Activated naive CD4-positive, alpha-beta T cell treated with anti-CD3 and anti-CD28 coated beads, Interleukin-2, amount 50 U/mL, for 72 hours (primary cell): ENCODE data around the gene TBRG4. TPM values are rescaled to one million over a fixed set of nuclear protein-coding genes. Genes with fewer than 3 reads are reported as not detected.

Source experiments
- ATAC-seq, 2 donors: fragments of 150-1000 bp; cut with Tn5 transposase; 2 replicates each; pipeline ENCODE4 v1.10.0; 2021; ENCODE audit warnings: mild to moderate bottlenecking in 2 of 2, moderate library complexity in 2 of 2
- DNase-seq, 2 donors: peaks; one replicate each; pipeline ENCODE4 v3.0.0; 2021 to 2022; ENCODE audit warnings: low spot score in 2 of 2
- H3K27ac Mint-ChIP-seq, 2 donors: one replicate each; pipeline ENCODE4 v1.8.0; 2022; ENCODE audit warnings: mild to moderate bottlenecking in 2 of 2, mixed read lengths in 2 of 2
- H3K36me3 Mint-ChIP-seq, 2 donors: one replicate each; pipeline ENCODE4 v1.8.0; 2022; ENCODE audit warnings: mixed read lengths in 2 of 2
- H3K9me3 Mint-ChIP-seq, 2 donors: one replicate each; pipeline ENCODE4 v1.8.0; 2022; ENCODE audit warnings: mixed read lengths in 2 of 2
- total RNA-seq, 2 donors: library from RNA; stranded (reverse); gene quantifications; one replicate each; pipeline ENCODE4 v1.2.3, GENCODE V29; 2022

TBRG4 gene
- total RNA-seq, 2 donors from 2014 or later, result 138 to 184 TPM

GRCh38 chr7:45105588-45106188, 5.8 kb downstream of the TBRG4 start:
- no peaks in the 10 kb centered on the region for H3K9me3 Mint-ChIP-seq
- ATAC-seq (peak; percentile 9 to 18), DNase-seq (no peak)
- H3K36me3 Mint-ChIP-seq, result peaks cover 25 to 30% of the 10 kb centered on the region in 2 donors
- H3K27ac Mint-ChIP-seq, result peak overlapping the region in 1 of 2 donors; percentile 68

GRCh38 chr7:45104844-45105587, 6.5 kb downstream of the TBRG4 start:
- H3K27ac Mint-ChIP-seq, result peak overlapping the region in 1 of 2 donors; percentile 68
- DNase-seq (no peak), ATAC-seq (no peak)
- H3K36me3 Mint-ChIP-seq, result peaks cover 19 to 23% of the 10 kb centered on the region in 2 donors
- no peaks in the 10 kb centered on the region for H3K9me3 Mint-ChIP-seq

DNA sequence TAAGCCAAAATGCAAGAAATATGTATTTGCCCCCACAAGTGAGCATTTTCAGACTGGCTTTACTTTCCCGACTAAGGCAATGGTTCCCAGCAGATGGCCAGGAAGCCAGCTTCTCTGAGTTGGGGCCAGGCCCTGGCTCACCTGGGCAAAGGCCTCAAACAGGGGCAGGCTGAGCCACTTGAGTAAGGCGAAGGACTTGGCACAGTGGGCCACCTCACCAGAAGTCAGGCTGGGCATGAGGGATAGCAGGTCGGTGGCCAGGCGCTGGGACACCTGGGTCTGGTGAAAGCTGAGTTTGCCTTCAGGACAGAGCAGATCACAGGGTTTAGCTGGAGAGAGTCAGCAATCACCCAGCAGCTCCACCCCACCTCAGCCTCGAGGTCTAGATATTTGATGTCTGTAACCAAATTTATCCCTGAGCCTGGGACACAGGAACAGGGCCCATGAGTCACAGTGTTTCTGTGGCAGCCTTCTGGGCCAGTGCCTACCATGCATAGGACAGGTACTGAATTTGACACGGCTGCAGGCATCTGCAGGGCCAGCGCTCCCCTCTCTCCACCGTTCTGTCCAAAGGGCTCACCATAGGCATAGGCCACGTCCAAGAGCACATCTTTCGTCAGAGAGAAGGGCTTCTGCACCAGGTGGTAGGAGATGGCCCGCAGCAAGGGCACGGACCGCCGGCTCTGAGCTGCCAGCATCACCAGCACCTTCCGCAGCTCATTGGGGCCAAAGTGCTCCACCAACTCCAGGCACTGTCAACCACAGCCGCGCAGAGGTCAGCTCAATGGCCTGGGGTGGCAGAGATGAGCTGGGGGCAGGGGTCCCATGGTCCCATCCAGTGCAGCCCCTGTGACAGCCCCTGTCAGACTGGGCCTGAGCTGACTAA, 7.3 kb downstream of the TBRG4 start:
- H3K36me3 Mint-ChIP-seq, result peaks cover 17 to 20% of the 10 kb centered on the region in 2 donors
- ATAC-seq (peak; percentile 14 to 55), DNase-seq (no peak)
- H3K9me3 Mint-ChIP-seq, result no peaks in the 10 kb centered on the region
- no peak overlapping the region for H3K27ac Mint-ChIP-seq

DNA sequence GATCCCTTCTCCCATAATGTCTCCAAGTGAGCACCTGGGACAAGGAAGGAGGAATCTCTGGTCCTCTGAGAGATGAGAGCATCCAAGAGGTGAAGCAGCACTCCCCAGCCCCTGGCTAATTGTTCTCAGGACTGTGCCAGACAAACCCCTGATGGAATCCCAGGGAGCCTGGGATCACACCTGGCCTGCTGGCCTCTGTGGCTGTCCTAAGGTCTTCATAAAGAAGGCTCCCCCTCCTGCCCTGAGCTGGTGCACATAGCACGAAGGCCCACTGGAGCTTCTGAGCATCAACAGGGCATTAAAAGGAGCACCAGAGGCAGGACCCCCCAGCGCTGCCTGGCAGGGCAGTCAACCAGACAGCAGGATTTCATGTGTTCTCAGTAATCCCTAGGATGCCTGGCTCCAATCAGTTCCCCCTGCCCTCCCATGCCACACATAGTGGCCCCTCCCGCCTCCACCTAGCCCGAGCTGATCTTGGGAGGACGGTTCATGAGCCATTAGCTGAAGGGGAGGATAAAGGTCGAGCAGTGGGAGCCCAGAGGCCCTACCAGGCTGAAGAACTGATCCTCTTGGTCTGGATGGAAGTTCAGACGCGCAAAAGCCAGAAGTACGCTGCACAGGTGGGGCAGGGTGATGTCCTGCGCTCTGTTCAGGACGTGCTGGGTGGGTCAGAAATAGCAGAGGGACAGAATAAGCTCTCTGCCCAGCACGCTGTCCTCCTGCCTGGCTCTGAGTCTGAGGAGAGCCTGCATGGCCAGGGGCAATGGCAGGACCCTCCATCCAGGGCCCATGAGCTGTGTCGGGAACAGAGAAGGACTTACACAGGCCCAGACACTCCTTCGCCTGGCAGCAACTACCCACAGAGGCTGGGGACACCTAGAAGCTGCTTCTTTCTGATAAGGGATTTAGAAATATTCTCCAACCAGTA, 8.4 kb downstream of the TBRG4 start:
- DNase-seq, result no peak
- Mint-ChIP-seq H3K27ac (peak overlapping the region in 1 of 2 donors; percentile 50), H3K36me3 (peaks cover 8 to 11% of the 10 kb centered on the region in 2 donors), H3K9me3 (no peaks in the 10 kb centered on the region)
- no peak for ATAC-seq

- DNase-seq (no peak), ATAC-seq (no peak)
- Mint-ChIP-seq H3K36me3 (peaks cover 0 to 6% of the 10 kb centered on the region in 2 donors), H3K9me3 (no peaks in the 10 kb centered on the region), H3K27ac (no peak overlapping the region)
Measured at GRCh38 chr7:45101748-45102147, 9.7 kb downstream of the TBRG4 start.

- Mint-ChIP-seq H3K9me3 (no peaks in the 10 kb centered on the region), H3K36me3 (peaks cover 0 to 6% of the 10 kb centered on the region in 2 donors), H3K27ac (peak overlapping the region in 1 of 2 donors; percentile 66)
- ATAC-seq (no peak), DNase-seq (peak in 1 of 2 donors; percentile 49)
Measured at GRCh38 chr7:45100761-45101480, 10.6 kb downstream of the TBRG4 start.

- DNase-seq (peak in 1 of 2 donors; percentile 48), ATAC-seq (peak in 1 of 2 donors; percentile 8)
- no peak overlapping the region for H3K27ac Mint-ChIP-seq
- peaks cover 0 to under 1% of the 10 kb centered on the region in 2 donors for H3K36me3 Mint-ChIP-seq
- no peaks in the 10 kb centered on the region for H3K9me3 Mint-ChIP-seq
Measured at GRCh38 chr7:45099891-45100760, 11.4 kb downstream of the TBRG4 start.

GRCh38 chr7:45098983-45099839, 12.3 kb downstream of the TBRG4 start:
- Mint-ChIP-seq H3K36me3 (no peaks in the 10 kb centered on the region), H3K27ac (peak overlapping the region in 1 of 2 donors; percentile 29), H3K9me3 (no peaks in the 10 kb centered on the region)
- ATAC-seq (peak in 1 of 2 donors; percentile 18), DNase-seq (no peak)

DNA sequence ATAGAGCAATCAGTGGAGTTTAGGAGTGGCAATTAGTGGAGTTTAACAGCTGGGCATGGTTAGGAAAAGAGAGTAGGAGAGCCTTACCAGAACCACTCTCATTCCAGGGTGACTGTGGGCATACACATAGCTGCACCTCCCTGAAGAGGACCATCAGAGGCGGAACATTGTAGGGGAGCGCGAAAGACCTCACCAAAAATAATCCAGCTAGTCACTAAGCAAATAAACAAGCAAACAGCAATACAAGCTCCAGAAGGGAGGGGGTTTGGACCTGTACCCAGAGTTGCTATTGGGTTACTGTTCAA, 18.6 kb downstream of the TBRG4 start:
- ATAC-seq, result no peak
- H3K36me3 Mint-ChIP-seq, result no peaks in the 10 kb centered on the region
- DNase-seq, result no peak
- no peak overlapping the region for H3K27ac Mint-ChIP-seq
- H3K9me3 Mint-ChIP-seq, result peaks cover 0 to 4% of the 10 kb centered on the region in 2 donors

GRCh38 chr7:45092100-45092930, 19.2 kb downstream of the TBRG4 start:
- no peak overlapping the region for H3K27ac Mint-ChIP-seq
- no peaks in the 10 kb centered on the region for H3K36me3 Mint-ChIP-seq
- ATAC-seq, result no peak
- peaks cover 0 to 4% of the 10 kb centered on the region in 2 donors for H3K9me3 Mint-ChIP-seq
- DNase-seq, result no peak

DNA sequence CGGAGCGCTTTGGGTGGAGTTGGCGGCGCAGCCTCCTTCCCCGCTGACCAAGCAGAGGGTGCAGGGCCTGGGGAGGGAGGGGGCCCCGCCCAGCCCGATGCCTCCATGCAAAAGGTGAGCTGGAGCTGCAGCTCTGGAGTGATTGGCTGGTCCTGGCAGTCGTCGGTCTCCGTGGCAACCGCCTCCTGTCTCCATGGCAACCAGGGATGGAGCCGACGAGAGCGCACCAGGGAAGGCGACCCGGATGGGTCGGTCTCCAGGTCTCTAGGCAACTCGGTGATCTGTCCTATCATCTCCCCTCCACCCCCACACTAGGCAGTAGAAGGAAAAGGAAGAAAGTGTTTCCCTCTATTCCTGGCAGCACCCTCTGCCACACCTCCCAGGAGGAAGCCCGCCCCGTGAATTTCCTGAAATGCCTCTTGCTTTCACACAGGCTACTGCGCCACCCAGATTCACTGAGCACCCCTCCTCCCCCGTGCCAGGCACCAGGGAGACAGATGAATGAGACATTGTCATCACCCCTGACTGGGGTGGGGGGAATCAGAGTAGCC, 22.1 kb downstream of the TBRG4 start:
- peak overlapping the region in 1 of 2 donors; percentile 88 for H3K27ac Mint-ChIP-seq
- H3K9me3 Mint-ChIP-seq, result peaks cover 0 to 4% of the 10 kb centered on the region in 2 donors
- DNase-seq, result peak in 1 of 2 donors; percentile 70
- peak; percentile 55 to 70 for ATAC-seq
- no peaks in the 10 kb centered on the region for H3K36me3 Mint-ChIP-seq

DNA sequence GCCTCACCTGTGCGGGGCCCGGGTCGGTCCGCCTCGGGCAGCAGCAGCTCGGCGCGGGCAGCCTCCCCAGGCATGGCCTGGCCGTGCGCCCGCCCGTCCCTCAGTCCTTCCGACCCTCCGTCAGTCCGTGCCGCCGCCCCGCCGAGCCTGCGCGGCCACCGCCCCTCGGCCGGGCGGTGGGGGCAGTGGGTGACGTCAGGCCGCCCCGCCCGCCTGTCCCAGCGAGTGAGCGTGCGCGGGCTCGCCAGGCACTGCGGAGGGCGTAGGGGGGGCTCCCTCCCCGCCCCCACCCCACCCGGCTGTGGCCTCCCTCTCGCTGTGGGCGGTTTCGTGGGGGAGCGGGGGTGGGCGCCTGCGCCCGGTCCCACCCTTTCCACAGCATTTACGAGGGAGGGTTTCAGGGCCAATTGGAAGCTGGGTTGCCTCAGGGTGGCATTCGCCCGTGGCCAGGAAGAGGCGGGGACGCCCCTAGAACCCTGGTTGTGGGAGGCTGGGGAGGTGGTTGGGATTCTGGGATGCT, 22.6 kb downstream of the TBRG4 start, which contains the start of gene NACAD:
TSS of gene NACAD (minus strand) at position 149 of the 520 bp plus-strand sequence. CDS start at position 74, 75 bp downstream.
- Mint-ChIP-seq H3K36me3 (no peaks in the 10 kb centered on the region), H3K9me3 (peaks cover 0 to 4% of the 10 kb centered on the region in 2 donors), H3K27ac (peak within 1 kb of the TSS in 1 of 2 donors; percentile 88)
- DNase-seq (no peak), ATAC-seq (peak; percentile 47 to 51)
